H1 (cell line): ENCODE data around the gene RAI14. TPM values are rescaled to one million over a fixed set of nuclear protein-coding genes. Genes with fewer than 3 reads are reported as not detected.

Experiments used
- CTCF ChIA-PET: fragments of 300-600 bp; sonication (Branson Sonifier 250); formaldehyde crosslinking; loops from one replicate; lab custom pipeline; 2021; ENCODE audit not compliant: partially characterized antibody; lab: Charles Lee
- POLR2A ChIA-PET: fragments of 300-600 bp; sonication (Branson Sonifier 250); formaldehyde crosslinking; loops from one replicate; lab custom pipeline; 2021; ENCODE audit warnings: inconsistent platforms; ENCODE audit not compliant: partially characterized antibody; lab: Charles Lee
- DNase-seq, 2 experiments: peaks; one replicate each; pipeline versions ENCODE4 v3.0.0 to v3.0.0-alpha.2; 2010 to 2022; ENCODE audit warnings: low spot score in 2 of 2, low read depth in 1 of 2, mixed read lengths in 1 of 2
- FAIRE-seq: peaks from 2 replicates; lab custom pipeline; 2011; peaks lifted over from hg19 to GRCh38; lab: Jason Lieb, UNC
- H2AFZ ChIP-seq: 2 replicates; pipeline ENCODE4 v1.8.1; 2012; ENCODE audit warnings: low read length, inconsistent platforms
- H2AK5ac ChIP-seq: 2 replicates; pipeline ENCODE4 v1.6.1; 2013; ENCODE audit warnings: low read depth, low read length
- H2BK120ac ChIP-seq: replicated peaks from 2 replicates; pipeline ENCODE3; 2013; ENCODE audit warnings: low read depth, low read length, inconsistent platforms
- H2BK12ac ChIP-seq: 2 replicates; pipeline ENCODE4 v1.6.1; 2013; ENCODE audit warnings: low read depth, low read length
- H2BK15ac ChIP-seq: 2 replicates; pipeline ENCODE4 v1.6.1; 2013; ENCODE audit warnings: low read length
- H2BK20ac ChIP-seq: 2 replicates; pipeline ENCODE4 v1.6.1; 2013; ENCODE audit warnings: low read length
- H2BK5ac ChIP-seq: 2 replicates; pipeline ENCODE4 v1.6.1; 2013; ENCODE audit warnings: low read depth, low read length
- H3K14ac ChIP-seq: 2 replicates; pipeline ENCODE4 v1.6.1; 2013; ENCODE audit warnings: inconsistent platforms; ENCODE audit not compliant: insufficient read length
- H3K18ac ChIP-seq: 2 replicates; pipeline ENCODE4 v1.6.1; 2013; ENCODE audit warnings: low read length; ENCODE audit errors: extremely low read depth
- H3K23ac ChIP-seq: 2 replicates; pipeline ENCODE4 v1.6.1; 2013; ENCODE audit warnings: inconsistent platforms; ENCODE audit not compliant: insufficient read length
- H3K23me2 ChIP-seq: 2 replicates; pipeline ENCODE4 v1.6.1; 2013; ENCODE audit warnings: low read depth, low read length
- H3K27ac ChIP-seq: 2 replicates; pipeline ENCODE4 v1.6.1; 2011; ENCODE audit warnings: low read depth, low read length, inconsistent platforms
- H3K27me3 ChIP-seq, 4 experiments: replicated peaks in 1 of 4; 1 replicate in 1 of 4; 2 replicates in 3 of 4; pipeline versions ENCODE4 v1.6.1 to v1.8.1; 2011 to 2013; ENCODE audit warnings: low read length in 3 of 4, mild to moderate bottlenecking in 3 of 4, inconsistent platforms in 2 of 4, mixed read lengths in 2 of 4, moderate library complexity in 1 of 4; ENCODE audit not compliant: control insufficient read depth in 3 of 4, insufficient read depth in 3 of 4; ENCODE audit errors: extremely low read depth in 1 of 4
- H3K36me3 ChIP-seq, 4 experiments: 2 replicates each; pipeline versions ENCODE4 v1.6.1 to v1.8.1; 2011 to 2013; ENCODE audit warnings: mild to moderate bottlenecking in 4 of 4, low read length in 3 of 4, moderate library complexity in 2 of 4, control low read depth in 1 of 4, inconsistent platforms in 1 of 4; ENCODE audit not compliant: insufficient read depth in 4 of 4, control insufficient read depth in 2 of 4
- H3K4ac ChIP-seq: replicated peaks from 2 replicates; pipeline ENCODE3; 2013; ENCODE audit warnings: low read length, low read depth, mixed read lengths, inconsistent platforms; ENCODE audit not compliant: insufficient read length
- H3K4me1 ChIP-seq, 4 experiments: replicated peaks in 1 of 4; 1 replicate in 1 of 4; 2 replicates in 3 of 4; pipeline versions ENCODE4 v1.6.1 to v1.8.1; 2011 to 2013; ENCODE audit warnings: low read length in 3 of 4, inconsistent platforms in 2 of 4, mixed read lengths in 1 of 4; ENCODE audit not compliant: insufficient read depth in 4 of 4, control insufficient read depth in 3 of 4
- H3K4me2 ChIP-seq, 2 experiments: 2 replicates each; pipeline versions ENCODE4 v1.6.1 to v1.8.1; 2011 to 2013; ENCODE audit warnings: low read depth in 2 of 2, low read length in 2 of 2, control low read depth in 1 of 2, inconsistent platforms in 1 of 2, mild to moderate bottlenecking in 1 of 2; ENCODE audit not compliant: insufficient read depth in 1 of 2
- H3K4me3 ChIP-seq, 4 experiments: fragments of 200-600, 300-600 bp in 1 of 4; sonication (generic), shearing (Covaris generic), sonication (Bioruptor Twin) in 1 of 4; 2 replicates each; pipeline versions ENCODE4 v1.5.1 to v1.8.1; 2011 to 2016; ENCODE audit warnings: low read length in 4 of 4, low read depth in 3 of 4, control low read depth in 2 of 4, inconsistent platforms in 2 of 4, mild to moderate bottlenecking in 2 of 4, mixed read lengths in 1 of 4, moderate library complexity in 1 of 4; ENCODE audit not compliant: insufficient read depth in 2 of 4; ENCODE audit errors: extremely low read depth in 1 of 4
- H3K56ac ChIP-seq: replicated peaks from 2 replicates; pipeline ENCODE3; 2013; ENCODE audit warnings: low read depth, mild to moderate bottlenecking, mixed read lengths, low read length, inconsistent platforms; ENCODE audit not compliant: insufficient read length
- H3K79me1 ChIP-seq: 2 replicates; pipeline ENCODE4 v1.6.1; 2013; ENCODE audit warnings: low read depth, low read length, control low read depth
- H3K79me2 ChIP-seq, 2 experiments: 2 replicates each; pipeline versions ENCODE4 v1.6.1 to v1.8.1; 2012 to 2013; ENCODE audit warnings: low read length in 2 of 2, mild to moderate bottlenecking in 2 of 2, inconsistent platforms in 1 of 2; ENCODE audit not compliant: insufficient read depth in 2 of 2, control insufficient read depth in 1 of 2
- H3K9ac ChIP-seq, 4 experiments: replicated peaks in 1 of 4; 1 replicate in 1 of 4; 2 replicates in 3 of 4; pipeline versions ENCODE4 v1.6.1 to v1.8.1; 2011 to 2013; ENCODE audit warnings: low read depth in 3 of 4, low read length in 3 of 4, control low read depth in 2 of 4, mild to moderate bottlenecking in 2 of 4, moderate library complexity in 2 of 4, inconsistent platforms in 1 of 4; ENCODE audit errors: extremely low read depth in 1 of 4
- H3K9me3 ChIP-seq, 2 experiments: 2 replicates each; pipeline versions ENCODE4 v1.6.1 to v1.8.1; 2012 to 2013; ENCODE audit warnings: mild to moderate bottlenecking in 2 of 2, moderate library complexity in 2 of 2, control low read depth in 1 of 2, inconsistent platforms in 1 of 2, low read depth in 1 of 2, low read length in 1 of 2, mixed read lengths in 1 of 2; ENCODE audit not compliant: insufficient read depth in 2 of 2
- H4K20me1 ChIP-seq, 2 experiments: replicated peaks in 1 of 2; 2 replicates each; pipeline versions ENCODE3 to v1.8.1; 2011 to 2013; ENCODE audit warnings: inconsistent platforms in 2 of 2, low read length in 2 of 2, mild to moderate bottlenecking in 1 of 2; ENCODE audit not compliant: insufficient read depth in 2 of 2, control insufficient read depth in 1 of 2
- H4K5ac ChIP-seq: 2 replicates; pipeline ENCODE4 v1.6.1; 2013; ENCODE audit warnings: low read length, low read depth, mixed read lengths, inconsistent platforms; ENCODE audit not compliant: insufficient read length
- H4K8ac ChIP-seq: 2 replicates; pipeline ENCODE4 v1.8.0; 2013; ENCODE audit warnings: mild to moderate bottlenecking, moderate library complexity, low read length, inconsistent platforms; ENCODE audit not compliant: insufficient read depth; ENCODE audit errors: extremely low read depth
- H4K91ac ChIP-seq: replicated peaks from 2 replicates; pipeline ENCODE3; 2013; ENCODE audit warnings: low read length, mixed read lengths, inconsistent platforms; ENCODE audit not compliant: insufficient read length
- BCL11A ChIP-seq, 2 experiments: IDR thresholded peaks; one replicate each; pipeline ENCODE4 v1.6.1; 2011; ENCODE audit warnings: low read depth in 2 of 2, low read length in 2 of 2, mild to moderate bottlenecking in 2 of 2
- CBX5 ChIP-seq: fragments of 300-800, 300-1000 bp; sonication (generic); IDR thresholded peaks from 2 replicates; pipeline ENCODE4 v1.7.1; 2016; ENCODE audit warnings: antibody characterized with exemption, low read length, low read depth
- CBX8 ChIP-seq: fragments of 300-800, 300-1000 bp; sonication (generic); IDR thresholded peaks from 2 replicates; pipeline ENCODE4 v1.7.1; 2016; ENCODE audit warnings: low read depth, low read length, borderline replicate concordance
- CHD2 ChIP-seq: IDR thresholded peaks from 2 replicates; pipeline ENCODE4 v1.6.1; 2012; ENCODE audit warnings: low read length, improper control_type of control experiment
- E2F6 ChIP-seq: IDR thresholded peaks from 2 replicates; pipeline ENCODE4 v1.6.1; 2012; ENCODE audit warnings: inconsistent platforms
- GTF2F1 ChIP-seq: IDR thresholded peaks from 2 replicates; pipeline ENCODE4 v1.6.1; 2012; ENCODE audit warnings: low read depth, low read length, improper control_type of control experiment, borderline replicate concordance
- HDAC6 ChIP-seq: IDR thresholded peaks from one replicate; pipeline ENCODE4 v1.7.1; 2012; ENCODE audit warnings: low read depth, mild to moderate bottlenecking, inconsistent platforms, low read length, moderate library complexity
- MAFK ChIP-seq: IDR thresholded peaks from 2 replicates; pipeline ENCODE4 v1.6.1; 2012; ENCODE audit warnings: low read depth, mild to moderate bottlenecking, improper control_type of control experiment, low read length
- NRF1 ChIP-seq: IDR thresholded peaks from 2 replicates; pipeline ENCODE4 v1.6.1; 2011; ENCODE audit warnings: mild to moderate bottlenecking, low read depth, low read length, improper control_type of control experiment
- PHF8 ChIP-seq: fragments of 200-600 bp; sonication (generic); conservative IDR thresholded peaks from 2 replicates; pipeline ENCODE4 v1.7.1; 2012; ENCODE audit warnings: low read depth, mild to moderate bottlenecking, inconsistent platforms, low read length, moderate library complexity
- POLR2A ChIP-seq, 2 experiments: IDR thresholded peaks; 1 replicate in 1 of 2; 2 replicates in 1 of 2; pipeline ENCODE4 v1.6.1; 2011; ENCODE audit warnings: low read depth in 2 of 2, low read length in 2 of 2, mild to moderate bottlenecking in 2 of 2; ENCODE audit errors: control extremely low read depth in 1 of 2
- RXRA ChIP-seq: IDR thresholded peaks from 2 replicates; pipeline ENCODE4 v1.6.1; 2011; ENCODE audit warnings: low read depth, mild to moderate bottlenecking, low read length, moderate library complexity; ENCODE audit not compliant: insufficient read depth
- SIX5 ChIP-seq: IDR thresholded peaks from 2 replicates; pipeline ENCODE4 v1.6.1; 2011; ENCODE audit warnings: mild to moderate bottlenecking, low read depth, low read length
- TAF7 ChIP-seq: optimal IDR thresholded peaks from 2 replicates; pipeline ENCODE3; 2011; ENCODE audit warnings: low read depth, mild to moderate bottlenecking, inconsistent platforms, low read length, moderate library complexity, borderline replicate concordance
- TBP ChIP-seq: IDR thresholded peaks from 2 replicates; pipeline ENCODE4 v1.6.1; 2011; ENCODE audit warnings: low read depth, low read length, improper control_type of control experiment
- WGBS, 2 experiments: shearing (Covaris generic) in 1 of 2; methylation state at CpG; one replicate each; pipeline versions ENCODE4 v1.1.6 to v1.1.7; 2013 to 2015; ENCODE audit warnings: low lambda C conversion rate in 2 of 2, mixed read lengths in 2 of 2, inconsistent platforms in 1 of 2, low coverage in 1 of 2, missing lambda C conversion rate in 1 of 2; ENCODE audit not compliant: insufficient replicate concordance in 2 of 2, insufficient coverage in 1 of 2, insufficient read length in 1 of 2; ENCODE audit errors: extremely low coverage in 1 of 2, missing lambda C conversion rate in 1 of 2; 5-methylcytosine and 5-hydroxymethylcytosine counted together
- polyA plus RNA-seq, 7 experiments: library from polyadenylated mRNA; depleted of rRNA in 3 of 7; stranded (reverse) in 5 of 7; unstranded in 2 of 7; fragments of >200 nt in 5 of 7; fragments of 200-250 nt in 2 of 7; gene quantifications; 1 replicate in 5 of 7; 2 replicates in 1 of 7; 4 replicates in 1 of 7; pipeline versions ENCODE4 v1.2.1 to v1.2.3, GENCODE V29; 2011 to 2013; ENCODE audit warnings: missing spikeins in 2 of 7, mixed read lengths in 2 of 7
- total RNA-seq: library from RNA; stranded (reverse); fragmentation: NEBNext Ultra II Directional; extraction: Animal tissue kit (Norgen Biotek cat#: 25700); gene quantifications from 2 replicates; pipeline ENCODE4 v1.2.1, GENCODE V29; 2021

Gene RAI14
- total and polyA plus RNA-seq, 2 of the 8 experiments (the other 6 are each of a cell fraction or from before 2014, with no cell fraction given): 48.4 to 210 TPM

GRCh38 chr5:34842554-34842953, 186.4 kb downstream of the RAI14 start:
- Histone ChIP-seq H3K23ac (no peak overlapping the region), H3K9me3 (peaks cover 0 to 4% of the 10 kb centered on the region in 2 experiments; a peak in 1 of 4 replicates), H3K79me2 (no peaks in the 10 kb centered on the region), H3K36me3 (peaks cover 0 to 4% (median 0%) of the 10 kb centered on the region in 4 experiments; a peak in 2 of 8 replicates), H3K27ac (no peak overlapping the region), H3K79me1 (no peaks in the 10 kb centered on the region), H2BK5ac (no peak overlapping the region), H3K4me2 (no peak overlapping the region), H3K4me1 (no peaks in the 10 kb centered on the region; a peak in 1 of 7 replicates), H3K23me2 (no peaks in the 10 kb centered on the region), H4K8ac (no peak overlapping the region), H2AFZ (no peak overlapping the region), H3K56ac (no peak overlapping the region), H3K4ac (no peak overlapping the region), H3K18ac (no peak overlapping the region), H4K20me1 (no peaks in the 10 kb centered on the region), H2AK5ac (no peak overlapping the region), H3K9ac (no peak overlapping the region), H3K4me3 (no peak overlapping the region), H2BK120ac (no peak overlapping the region), H4K5ac (no peak overlapping the region), H2BK20ac (no peak overlapping the region), H2BK15ac (no peak overlapping the region), H2BK12ac (no peak overlapping the region), H4K91ac (no peak overlapping the region), H3K27me3 (no peaks in the 10 kb centered on the region; a peak in 1 of 7 replicates), H3K14ac (no peak overlapping the region)
- FAIRE-seq: no peak
- POLR2A ChIA-PET: no interaction called here
- CTCF ChIA-PET: interaction anchor here (1.2 kb wide), 1 partner anchor 14 kb away, joined by 3 read pairs; no protein-coding TSS in a partner anchor
- WGBS, 2 experiments: 94% methylated on average over 7 of the region's 7 CpGs; no CpG with 5 or more reads in 1 of the 2 experiments
- DNase-seq: no peak
- TF ChIP-seq CBX8 (no peak), CBX5 (no peak), CHD2 (no peak), SIX5 (no peak), GTF2F1 (no peak), BCL11A (IDR thresholded peaks at IDR 0.05; ENCODE audit: low read depth in 2 of 2, low read length in 2 of 2) (no peak), MAFK (no peak), PHF8 (no peak), TAF7 (no peak), POLR2A (IDR thresholded peaks at IDR 0.05; ENCODE audit: control extremely low read depth in 1 of 2, low read depth in 2 of 2, low read length in 2 of 2) (no peak), HDAC6 (no peak), E2F6 (no peak), NRF1 (no peak), TBP (no peak), RXRA (no peak)
